Measurements from ENCODE around the gene GRIK4. TPM values are rescaled to one million over a fixed set of nuclear protein-coding genes. Genes with fewer than 3 reads are reported as not detected.

Gene GRIK4
- total RNA-seq, 1 donor from 2014 or later: 0.05 TPM

GRCh38 chr11:120627327-120628163, 116.0 kb downstream of the GRIK4 start:
- ATAC-seq (no peak), DNase-seq (ENCODE audit: low spot score) (no peak)

DNA sequence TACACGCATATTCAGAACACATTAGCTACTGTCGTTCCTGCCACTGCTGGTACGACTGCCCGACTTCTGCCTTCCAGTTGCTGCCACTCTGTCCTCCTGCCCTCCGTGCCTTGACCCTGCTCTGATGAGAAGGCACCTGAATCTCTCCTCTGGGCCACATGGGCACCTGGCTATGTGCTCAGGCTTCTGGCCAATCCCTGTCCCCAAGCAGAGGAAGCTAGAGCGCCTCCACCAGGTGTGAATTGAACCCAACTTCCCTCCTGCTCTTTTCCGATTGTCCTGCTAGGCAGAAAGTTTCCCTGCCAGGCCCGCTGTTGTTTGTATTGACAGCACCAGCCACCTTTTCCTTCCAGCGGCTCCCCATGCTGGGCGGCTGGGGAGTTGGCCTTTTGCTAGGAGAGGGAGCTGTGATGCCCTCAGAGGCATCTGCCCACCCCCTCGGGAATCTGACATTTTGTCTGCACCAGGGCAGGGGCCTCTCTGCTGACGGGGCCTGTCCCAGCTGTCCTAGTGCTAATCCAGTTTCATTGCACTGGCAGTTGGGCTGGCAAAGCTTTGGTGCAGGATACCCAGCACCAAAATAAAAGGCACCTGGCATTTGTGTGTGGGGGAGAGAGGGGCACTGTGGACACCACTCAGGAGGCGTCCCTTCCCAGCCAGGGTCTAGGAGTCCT, 118.0 kb downstream of the GRIK4 start:
- ATAC-seq: no peak
- no peak for DNase-seq (ENCODE audit: low spot score)

- no peak for DNase-seq (ENCODE audit: low spot score)
- no peak for ATAC-seq
Observed at GRCh38 chr11:120630122-120630521, 118.6 kb downstream of the GRIK4 start.

GRCh38 chr11:120632579-120632978, 121.0 kb downstream of the GRIK4 start:
- ATAC-seq (no peak), DNase-seq (ENCODE audit: low spot score) (no peak)

DNA sequence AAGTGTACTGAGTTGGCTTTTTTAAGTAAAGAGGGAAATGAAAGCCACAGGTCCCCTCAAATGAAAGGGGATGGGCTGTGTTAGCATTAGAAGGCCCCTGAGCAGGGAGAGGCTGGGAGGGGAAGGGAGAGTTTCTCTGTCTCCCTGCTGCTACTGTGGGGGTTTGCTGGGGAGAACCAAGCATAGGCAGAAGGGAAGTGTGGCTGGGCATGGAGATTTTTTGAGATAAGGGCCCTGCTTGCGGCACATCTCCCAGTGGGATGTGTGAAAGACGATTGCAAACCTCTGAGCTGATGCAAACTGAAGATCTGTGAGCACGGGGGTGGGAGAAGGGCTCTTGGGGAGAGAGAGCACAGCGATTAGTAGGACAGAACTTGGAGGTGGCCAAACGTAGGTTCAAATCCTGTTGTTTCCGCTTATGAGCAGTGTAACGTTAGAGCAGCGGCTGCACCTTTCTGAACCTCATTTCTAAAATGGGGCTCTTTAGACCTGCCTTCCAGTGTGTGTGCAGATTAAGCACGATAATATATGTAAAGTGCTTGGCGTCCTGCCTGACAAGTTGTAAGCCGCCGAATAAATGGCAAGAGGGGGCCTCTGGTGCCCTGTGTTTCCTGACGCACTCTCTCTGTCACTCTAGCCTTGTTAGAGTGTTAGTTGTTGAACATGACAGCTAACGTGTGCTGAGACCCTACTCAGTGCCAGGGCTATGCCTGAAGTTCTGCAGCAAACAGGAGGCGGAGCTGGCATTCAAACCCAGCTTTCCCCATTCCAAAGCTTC, 122.3 kb downstream of the GRIK4 start:
- ATAC-seq (no peak), DNase-seq (ENCODE audit: low spot score) (no peak)

DNA sequence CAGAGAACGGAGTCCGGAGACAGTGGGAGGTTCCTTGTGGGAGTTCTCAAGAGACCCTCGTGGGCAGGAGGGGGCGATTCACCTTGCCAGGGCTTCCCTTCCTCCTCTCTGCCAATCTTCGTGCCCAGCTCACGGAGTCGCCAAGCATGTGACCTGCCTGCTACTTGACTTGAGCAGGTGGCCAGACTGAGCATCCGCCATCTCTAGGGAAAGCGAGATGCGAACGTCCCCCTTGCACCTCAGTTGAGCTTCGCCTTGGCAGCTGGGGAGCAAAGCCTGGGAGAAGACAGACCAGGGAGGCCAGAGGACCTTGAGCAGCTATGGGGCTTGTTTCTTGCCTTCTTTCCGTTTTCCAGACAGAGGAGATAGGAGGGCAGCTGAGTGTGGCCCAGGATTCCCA, 123.2 kb downstream of the GRIK4 start:
- no peak for ATAC-seq
- no peak for DNase-seq (ENCODE audit: low spot score)

GRCh38 chr11:120635136-120635810, 123.7 kb downstream of the GRIK4 start:
- ATAC-seq (no peak), DNase-seq (ENCODE audit: low spot score) (no peak)

DNA sequence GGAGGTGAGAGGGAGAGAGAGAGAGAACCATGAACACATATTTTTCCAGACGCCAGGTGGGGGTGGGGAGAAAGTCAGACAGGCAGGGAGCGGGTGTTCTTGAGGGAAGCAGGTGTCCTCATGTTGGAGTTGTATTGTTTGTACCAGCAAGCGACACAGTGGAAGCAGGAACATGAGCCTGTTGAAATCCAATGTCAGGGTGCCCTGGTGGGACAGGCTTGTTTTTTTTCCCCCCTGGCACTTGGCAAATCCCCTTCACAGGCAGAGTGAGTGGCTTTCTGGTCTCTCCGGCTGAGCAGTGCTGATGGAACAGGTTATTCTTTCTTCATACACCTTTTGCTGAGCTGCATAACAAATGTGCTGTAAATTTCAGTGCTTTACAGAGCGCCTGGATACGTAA, 125.6 kb downstream of the GRIK4 start:
- ATAC-seq: no peak
- DNase-seq (ENCODE audit: low spot score): no peak

DNA sequence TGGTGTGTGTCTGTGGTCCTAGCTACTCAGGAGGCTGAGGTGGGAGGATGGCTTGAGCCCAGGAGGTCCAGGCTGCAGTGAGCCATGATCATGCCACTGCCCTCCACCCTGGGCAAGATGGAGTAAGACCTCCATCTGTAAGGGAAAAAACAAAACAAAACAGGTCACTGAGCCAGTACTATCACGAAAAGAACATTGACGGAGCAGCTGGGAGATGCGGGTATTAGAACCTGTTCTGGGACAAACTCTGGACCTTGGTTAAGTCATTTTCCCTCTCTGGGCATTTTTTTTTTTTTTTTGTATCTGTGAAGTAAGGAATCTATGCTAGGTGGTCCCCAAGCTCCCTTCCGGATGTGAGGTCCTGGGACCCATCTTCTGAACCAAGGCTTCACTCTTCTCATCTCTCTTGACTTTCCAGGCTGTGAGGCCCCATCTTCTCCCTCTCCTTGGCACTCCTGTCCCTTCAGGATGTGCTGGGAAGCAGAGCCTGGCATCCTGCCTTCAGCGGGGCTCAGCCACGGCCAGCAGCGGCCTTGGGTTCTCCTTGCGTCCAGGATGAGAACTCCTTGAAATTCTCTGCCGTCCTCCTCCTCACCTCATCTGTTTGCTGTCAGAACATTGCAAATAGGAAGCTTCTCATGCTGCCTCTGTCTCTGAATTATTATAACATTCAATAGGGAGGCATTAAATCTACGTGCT, 130.8 kb downstream of the GRIK4 start:
- DNase-seq (ENCODE audit: low spot score) (no peak), ATAC-seq (no peak)

DNA sequence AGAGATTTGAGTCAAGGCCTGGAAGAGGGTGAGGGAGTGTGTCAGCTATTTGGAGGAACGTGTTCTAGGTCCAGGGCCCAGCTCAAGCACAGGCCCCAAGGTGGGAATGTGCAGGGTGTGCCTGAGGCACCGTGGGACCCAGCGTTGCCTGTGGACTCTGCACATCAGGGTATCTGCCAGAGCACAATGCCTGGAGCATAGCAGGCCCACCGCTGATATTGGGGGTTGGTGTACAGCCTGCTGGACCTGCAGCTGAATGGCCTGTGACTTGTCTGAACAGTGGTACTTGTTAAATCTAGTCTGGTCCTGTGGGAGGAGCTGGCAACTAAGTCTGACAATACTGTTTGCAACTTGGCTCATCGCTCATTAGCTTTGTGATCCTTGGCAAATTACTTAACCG, 131.7 kb downstream of the GRIK4 start:
- ATAC-seq: no peak
- DNase-seq (ENCODE audit: low spot score): no peak

- ATAC-seq: no peak
- no peak for DNase-seq (ENCODE audit: low spot score)
Observed at GRCh38 chr11:120645639-120646038, 134.1 kb downstream of the GRIK4 start.

GRCh38 chr11:120646206-120646605, 134.7 kb downstream of the GRIK4 start:
- no peak for ATAC-seq

GRCh38 chr11:120647681-120648080, 136.1 kb downstream of the GRIK4 start:
- DNase-seq (ENCODE audit: low spot score) (no peak), ATAC-seq (no peak)

More at GRCh38 chr11:120646206-120646605, 134.7 kb downstream of the GRIK4 start:
- DNase-seq (ENCODE audit: low spot score): no peak

DNA sequence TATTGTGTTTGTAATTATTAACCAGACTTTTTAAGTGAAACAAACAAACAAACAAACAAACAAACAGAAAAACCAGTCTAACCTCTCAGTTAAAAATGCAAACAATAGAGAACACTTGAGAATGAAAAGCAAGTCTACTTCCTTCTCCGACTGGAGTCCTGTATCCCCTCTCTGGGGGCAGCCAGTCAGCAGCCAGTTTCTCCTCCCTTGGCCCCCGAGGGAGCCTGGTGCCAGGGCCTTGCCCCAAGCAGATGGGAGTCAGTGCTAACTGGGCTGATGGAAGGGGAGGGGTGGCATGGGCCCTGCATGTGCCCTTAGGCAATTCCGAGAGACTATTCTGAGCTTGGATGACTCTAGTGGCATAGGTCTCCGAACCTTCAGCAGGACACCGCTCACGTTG, 137.2 kb downstream of the GRIK4 start:
- DNase-seq (ENCODE audit: low spot score): no peak
- no peak for ATAC-seq

DNA sequence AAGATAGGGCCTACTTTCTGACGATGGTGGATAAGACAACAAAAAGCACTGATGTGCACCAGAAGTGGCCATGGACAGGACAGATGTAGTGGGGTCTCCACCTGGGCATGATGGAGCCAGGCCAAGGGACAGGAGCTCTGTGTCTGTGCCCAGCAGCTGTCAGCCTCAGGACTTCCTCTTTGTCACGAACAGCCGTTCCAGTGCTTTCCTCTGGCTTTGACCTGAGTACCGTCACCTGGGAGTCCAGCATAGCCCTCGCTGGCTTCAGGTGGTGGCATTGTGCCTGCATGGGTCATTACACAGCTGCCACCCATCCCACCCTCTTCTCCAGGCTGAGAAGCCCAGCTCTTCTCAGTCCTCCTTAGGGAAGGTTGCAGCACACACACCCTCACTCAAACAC, 137.8 kb downstream of the GRIK4 start:
- ATAC-seq: no peak
- DNase-seq (ENCODE audit: low spot score): no peak

DNA sequence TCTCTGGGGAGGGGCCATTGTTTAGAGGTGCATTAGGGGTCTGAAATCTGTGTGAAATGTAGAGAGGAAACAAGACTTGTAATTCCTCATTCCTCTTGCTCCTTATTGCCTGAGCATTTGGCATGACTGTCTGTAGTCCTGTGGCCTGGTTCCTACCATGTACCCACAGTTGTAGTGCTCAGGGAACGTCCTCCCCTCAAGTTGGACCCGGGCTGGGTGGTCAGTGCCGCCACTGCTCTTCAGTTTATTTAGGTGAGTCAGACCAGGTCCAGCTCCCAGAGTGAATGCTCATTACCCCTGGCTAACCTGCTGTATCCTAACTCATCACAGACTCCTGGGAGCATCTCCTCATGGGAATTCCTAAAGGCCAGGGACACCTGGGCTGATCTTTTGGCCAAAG, 139.8 kb downstream of the GRIK4 start:
- DNase-seq (ENCODE audit: low spot score) (no peak), ATAC-seq (no peak)

GRCh38 chr11:120651836-120652235, 140.3 kb downstream of the GRIK4 start:
- DNase-seq (ENCODE audit: low spot score): no peak
- no peak for ATAC-seq

DNA sequence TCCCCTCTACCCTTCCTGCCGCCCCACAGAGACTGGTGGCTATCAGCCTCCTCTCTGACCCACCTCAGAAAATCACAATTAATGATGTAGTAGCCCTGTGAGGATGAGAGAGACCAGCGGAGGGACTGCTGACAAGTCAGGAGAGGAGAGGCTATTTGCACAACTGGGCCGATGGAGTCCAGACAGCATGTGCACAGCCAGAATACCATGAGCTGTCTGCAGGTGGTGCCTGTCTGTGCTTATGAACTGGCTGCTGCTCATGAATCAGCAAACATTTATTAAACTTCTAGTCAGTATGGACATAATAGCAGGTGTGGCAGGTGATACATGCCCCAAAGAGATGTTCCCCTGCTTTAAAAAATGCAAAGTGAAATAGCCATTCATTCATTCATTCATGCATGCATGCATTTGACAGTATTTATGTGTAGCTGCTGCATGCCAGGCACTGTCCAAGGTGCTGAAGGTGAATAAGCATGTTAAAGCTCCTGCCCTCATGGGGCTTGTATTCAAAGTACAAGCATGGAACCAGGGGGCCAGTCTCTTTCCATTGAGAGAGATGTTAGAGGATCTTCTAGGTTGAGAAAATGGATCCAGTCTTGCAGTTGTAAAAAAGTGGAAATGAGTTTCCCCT, 141.3 kb downstream of the GRIK4 start:
- DNase-seq (ENCODE audit: low spot score) (no peak), ATAC-seq (no peak)

GRCh38 chr11:120655589-120655988, 144.0 kb downstream of the GRIK4 start:
- ATAC-seq (no peak), DNase-seq (ENCODE audit: low spot score) (no peak)
